Fibroblast of mammary gland (primary cell): ENCODE measurements around the gene FIGNL1.

ENCODE experiments used
- DNase-seq: peaks from one replicate; pipeline ENCODE4 v3.0.0-alpha.2; 2010; ENCODE audit warnings: low read depth
- H3K4me3 ChIP-seq: 2 replicates; pipeline ENCODE4 v1.5.1; 2011; ENCODE audit warnings: low read depth, mild to moderate bottlenecking, low read length, moderate library complexity; ENCODE audit not compliant: control insufficient read depth
- CTCF ChIP-seq: conservative IDR thresholded peaks from 2 replicates; pipeline ENCODE4 v1.5.1; 2011; ENCODE audit warnings: low read depth, low read length, inconsistent platforms; ENCODE audit not compliant: control insufficient read depth, insufficient read depth

The FIGNL1 gene

GRCh38 chr7:50436133-50436806 is 13.9 kb downstream of the FIGNL1 start:
- no peak for TF ChIP-seq CTCF
- peak; percentile 83 for DNase-seq

GRCh38 chr7:50431722-50432305 is 18.3 kb downstream of the FIGNL1 start:
- no peak for DNase-seq
- TF ChIP-seq CTCF: no peak
- H3K4me3 ChIP-seq: no peak overlapping the region

More at GRCh38 chr7:50436133-50436806, 13.9 kb downstream of the FIGNL1 start:
- no peak overlapping the region for H3K4me3 ChIP-seq

- no peak for TF ChIP-seq CTCF
- no peak overlapping the region for H3K4me3 ChIP-seq
- DNase-seq: peak; percentile 10
These were observed 18.8 kb downstream of the FIGNL1 start for GRCh38 chr7:50431316-50431715.

GRCh38 chr7:50428911-50429310 is 21.2 kb downstream of the FIGNL1 start:
- TF ChIP-seq CTCF: no peak
- DNase-seq: no peak
- H3K4me3 ChIP-seq: no peak overlapping the region

- no peak for TF ChIP-seq CTCF
- no peak for DNase-seq
- H3K4me3 ChIP-seq: no peak overlapping the region
These were observed 22.6 kb downstream of the FIGNL1 start for GRCh38 chr7:50427518-50427917.

- TF ChIP-seq CTCF: no peak
- no peak for DNase-seq
- no peak overlapping the region for H3K4me3 ChIP-seq
These were observed 23.7 kb downstream of the FIGNL1 start for GRCh38 chr7:50426280-50427045.
